T-helper 9 cell (primary cell): ENCODE data around the gene HELZ2.

Experiments used
- DNase-seq: peaks from one replicate; pipeline ENCODE4 v3.0.0-alpha.2; 2020

The HELZ2 gene

DNA sequence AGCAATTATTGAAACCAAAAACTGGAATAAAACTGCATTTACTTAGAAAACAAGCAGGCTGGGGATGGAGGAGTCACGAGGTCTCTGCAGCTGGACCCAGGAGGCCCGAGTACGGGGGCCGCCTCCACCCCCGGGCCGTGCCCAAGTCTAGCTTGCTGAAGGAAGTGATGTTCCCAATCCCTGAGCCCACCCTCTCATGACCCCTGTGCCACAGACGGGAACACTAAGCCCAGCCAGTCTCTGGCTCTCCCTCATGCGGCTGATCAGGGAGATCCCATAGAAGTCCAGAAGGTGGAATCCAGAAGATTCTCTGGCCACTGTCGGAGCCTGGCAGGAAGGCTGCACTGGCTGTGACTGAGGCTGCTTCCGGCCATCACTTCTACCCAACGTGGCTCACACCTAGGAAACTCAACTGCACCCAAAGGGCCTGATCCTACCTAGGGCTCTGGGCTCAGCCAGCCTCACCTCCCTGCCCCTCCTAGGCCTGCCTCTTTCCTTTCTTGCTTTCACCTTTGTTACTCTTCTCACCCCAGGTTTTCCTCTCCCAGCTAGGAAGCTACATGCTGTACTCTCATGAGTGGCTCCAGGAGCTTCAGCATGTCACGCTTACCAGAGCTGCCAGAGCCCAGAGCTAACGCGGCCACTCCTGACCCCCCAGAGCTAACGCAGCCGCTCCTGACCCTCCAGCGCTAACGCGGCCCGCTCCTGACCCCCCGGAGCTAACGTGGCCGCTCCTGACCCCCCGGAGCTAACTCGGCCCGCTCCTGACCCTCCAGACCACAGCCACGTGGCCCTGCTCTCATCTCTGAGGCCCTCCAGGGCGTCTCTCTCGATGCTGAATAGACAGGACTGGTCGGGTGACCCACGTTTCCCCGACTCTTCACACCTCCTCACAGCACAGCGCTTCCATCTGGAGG lies 24.7 kb upstream of the HELZ2 start:
- DNase-seq = no peak

DNA sequence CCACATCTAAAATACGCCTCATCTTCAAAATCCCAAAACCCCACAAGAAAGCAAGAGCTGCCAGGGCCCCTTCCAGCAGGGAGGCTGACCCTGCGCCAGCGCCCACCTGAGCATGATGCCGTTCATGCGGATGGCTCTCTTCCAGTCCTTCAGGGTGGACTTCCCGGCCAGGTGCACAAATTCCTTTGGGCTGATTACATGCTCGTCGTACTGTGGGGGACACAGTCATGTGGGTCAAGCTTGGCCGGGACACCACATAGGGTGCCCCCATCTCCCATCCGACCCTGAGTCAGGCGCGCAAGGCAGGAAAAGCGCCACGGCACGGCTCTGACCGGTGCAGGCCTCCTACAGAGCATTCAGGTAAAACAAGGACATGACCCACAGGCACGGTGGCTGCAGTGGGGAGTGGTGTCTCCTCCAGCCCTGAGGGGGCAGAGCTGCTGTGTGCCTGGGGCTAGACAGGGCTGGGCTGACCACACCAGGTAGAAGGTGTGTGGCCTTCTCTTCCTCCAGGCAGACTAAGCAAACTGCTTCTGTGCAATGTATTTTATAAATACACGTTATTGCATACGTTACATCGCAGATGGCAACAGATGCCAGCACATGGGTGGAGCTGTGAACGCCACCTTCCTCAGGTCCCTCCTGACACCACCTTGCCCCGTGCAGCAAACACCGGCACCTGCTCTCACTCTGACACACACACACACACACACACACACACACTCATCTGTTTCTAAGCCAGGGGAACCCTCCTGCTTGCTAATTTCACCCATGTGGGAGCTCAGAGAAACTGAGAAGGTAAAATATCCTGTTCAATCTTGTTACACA lies 23.8 kb upstream of the HELZ2 start:
- no peak for DNase-seq

DNA sequence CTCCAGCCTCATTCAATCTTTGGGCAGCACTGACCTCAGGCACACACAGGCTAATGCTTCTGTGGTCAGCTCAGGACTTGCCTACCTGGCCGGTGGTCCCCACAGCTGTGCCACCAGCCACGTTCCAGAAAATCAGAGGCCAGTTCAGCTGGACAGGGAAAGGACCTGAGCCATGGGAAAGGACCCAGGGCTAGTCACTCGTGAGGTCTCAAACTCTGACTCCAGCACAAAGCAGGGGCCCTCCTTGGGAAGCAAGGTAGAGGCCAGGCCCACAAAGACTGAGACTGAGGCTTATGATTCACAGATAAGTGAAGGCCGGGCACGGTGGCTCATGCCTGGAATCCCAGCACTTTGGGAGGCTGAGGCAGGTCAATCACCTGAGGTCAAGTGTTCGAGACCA lies 22.4 kb upstream of the HELZ2 start:
- DNase-seq = no peak

DNA sequence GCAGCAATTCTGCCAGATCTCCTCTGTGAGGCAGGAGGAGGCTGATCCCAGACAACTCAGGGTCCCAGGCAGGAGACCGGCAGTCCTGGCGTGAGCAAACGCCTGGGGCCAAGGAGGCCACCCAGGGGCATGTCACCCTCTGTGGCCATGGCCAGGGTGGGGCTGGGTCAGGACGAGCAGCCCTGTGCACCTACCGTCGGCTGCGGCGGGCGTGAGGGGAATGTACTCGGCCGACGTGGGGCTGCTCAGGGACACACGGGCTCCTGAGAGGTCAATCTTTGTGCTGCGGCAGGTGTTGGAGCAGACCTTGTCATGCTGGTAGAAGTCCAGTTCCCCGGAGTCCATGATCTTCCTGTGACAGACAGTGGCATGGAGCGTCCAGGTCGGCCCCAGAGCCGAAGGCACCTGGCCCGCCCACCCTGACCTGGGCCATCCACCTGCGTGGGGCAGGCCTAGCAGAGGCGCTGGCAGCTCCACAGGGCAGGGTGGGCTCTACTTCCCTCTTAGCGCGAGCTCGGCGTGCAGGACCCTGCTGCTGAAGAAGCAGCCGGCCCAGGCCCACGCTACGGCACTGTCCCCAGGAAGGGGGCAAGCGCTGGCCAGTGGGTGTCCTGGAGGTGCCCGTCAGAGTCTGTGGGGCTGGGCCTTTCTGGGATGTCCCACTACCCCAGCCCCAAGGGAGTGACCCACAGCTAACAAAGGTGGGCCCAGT lies 21.5 kb upstream of the HELZ2 start:
- DNase-seq = no peak

DNA sequence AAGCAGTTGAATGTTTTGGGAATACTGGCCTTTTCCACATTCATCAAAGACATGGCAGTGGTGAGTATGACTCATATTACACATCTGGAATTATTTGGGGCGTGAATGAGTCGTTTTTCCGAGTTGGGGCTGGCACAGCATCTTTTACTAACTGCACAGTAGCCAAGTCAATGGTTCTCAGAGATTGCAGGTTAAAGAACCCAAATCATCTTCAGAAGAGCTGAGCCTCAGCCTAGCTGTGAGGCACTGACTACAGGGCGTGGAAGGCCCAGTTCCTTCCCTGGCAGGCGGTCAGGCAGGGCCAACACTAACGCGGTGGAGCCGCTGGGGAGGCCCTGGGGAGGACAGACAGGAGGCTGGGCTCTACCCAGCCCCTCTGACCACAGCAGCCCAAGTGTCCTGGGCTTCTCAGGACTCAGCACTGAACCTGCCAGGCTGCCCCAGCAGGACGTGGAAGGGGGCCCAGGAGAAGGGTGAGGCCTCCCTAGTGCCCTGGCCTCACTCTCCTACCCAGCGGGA lies 20.1 kb upstream of the HELZ2 start:
- no peak for DNase-seq

DNA sequence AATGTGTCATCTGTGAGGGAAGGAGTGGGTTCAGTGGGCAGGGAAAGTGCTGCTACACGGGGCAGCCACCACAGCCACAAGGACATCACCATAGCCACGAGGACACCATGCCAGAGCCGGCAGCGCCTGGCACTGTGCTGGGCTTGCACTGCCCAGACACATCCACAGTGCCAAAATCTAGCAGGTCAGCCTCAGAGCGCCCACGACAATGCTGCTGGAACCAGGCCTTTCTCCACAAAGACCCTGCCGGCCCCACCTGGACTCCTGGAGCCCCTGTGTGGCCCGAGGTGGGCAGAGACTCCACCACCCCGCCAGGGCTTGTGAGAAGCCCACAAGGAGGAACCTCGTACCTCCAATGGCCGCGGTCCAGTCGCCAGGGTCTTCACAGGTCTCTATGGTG lies 18.6 kb upstream of the HELZ2 start:
- DNase-seq = no peak

GRCh38 chr20:63591786-63592355 lies 17.8 kb upstream of the HELZ2 start:
- no peak for DNase-seq

DNA sequence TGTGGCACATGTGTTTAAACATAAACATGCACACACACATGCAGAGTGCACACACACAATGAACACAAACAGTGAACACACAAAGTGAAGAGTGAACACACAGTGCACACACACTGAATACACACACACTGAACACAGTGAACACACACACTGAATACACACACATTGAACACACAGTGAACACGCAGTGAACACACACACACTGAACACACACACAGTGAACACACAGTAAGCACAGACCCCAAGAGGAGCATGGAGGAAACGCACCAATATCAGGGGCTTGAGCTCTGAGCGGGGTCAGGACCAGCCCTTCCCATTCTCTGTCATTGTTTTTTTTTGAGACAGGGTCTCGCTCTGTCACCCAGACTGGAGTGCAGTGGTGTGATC lies 17.1 kb upstream of the HELZ2 start:
- no peak for DNase-seq

- DNase-seq = no peak
These were observed 16.4 kb upstream of the HELZ2 start for GRCh38 chr20:63590218-63591146.

DNA sequence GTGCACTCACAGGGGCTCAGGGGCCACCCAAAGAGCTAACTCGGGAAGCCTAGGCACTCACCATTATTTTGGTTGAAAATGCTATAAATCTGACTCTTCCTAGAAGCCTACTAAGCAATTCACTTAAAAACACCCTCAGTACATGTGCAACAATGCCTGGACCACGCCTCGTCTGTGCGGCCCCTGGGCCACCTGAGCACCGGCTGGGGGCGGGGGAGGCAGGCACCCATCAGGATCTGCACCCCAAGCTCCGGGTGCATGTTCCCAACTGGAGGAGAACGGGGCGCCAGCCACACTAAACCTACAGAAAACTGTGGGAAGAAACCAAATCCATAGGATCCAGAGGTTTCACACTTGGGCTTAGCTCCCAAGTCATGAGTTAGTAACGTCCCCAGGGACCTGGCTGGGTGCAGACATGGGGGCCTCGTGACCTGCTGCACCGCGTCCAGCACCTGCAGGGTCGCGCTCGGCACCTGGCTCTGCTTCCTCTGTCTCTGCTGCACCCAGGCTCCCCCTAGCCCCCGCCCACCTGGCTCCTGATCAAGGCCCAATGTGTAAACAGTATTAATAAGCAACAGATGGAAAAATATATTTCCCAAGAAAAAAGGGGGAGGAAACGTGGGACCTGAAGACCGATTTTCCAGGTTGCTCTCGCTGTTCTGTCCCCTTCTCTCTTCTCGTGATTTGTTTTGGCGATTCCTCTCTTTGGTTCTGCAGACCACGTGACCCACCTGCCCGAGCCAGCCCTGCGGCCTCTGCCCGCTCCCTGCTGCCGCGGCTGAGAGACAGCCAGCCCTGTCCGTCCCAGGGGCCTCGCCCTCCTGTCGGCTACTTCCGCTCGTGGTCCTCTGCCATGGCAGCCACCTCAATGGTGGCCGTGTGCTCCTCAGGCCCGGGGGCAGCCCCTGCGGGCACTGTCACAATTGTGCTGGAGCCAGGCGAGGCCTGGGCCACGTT lies 15.5 kb upstream of the HELZ2 start:
- DNase-seq = no peak

GRCh38 chr20:63588641-63589041 lies 14.6 kb upstream of the HELZ2 start:
- no peak for DNase-seq

GRCh38 chr20:63587776-63588591 lies 13.9 kb upstream of the HELZ2 start:
- no peak for DNase-seq

GRCh38 chr20:63587256-63587655 lies 13.2 kb upstream of the HELZ2 start:
- no peak for DNase-seq

GRCh38 chr20:63586797-63587196 lies 12.8 kb upstream of the HELZ2 start:
- DNase-seq = no peak

GRCh38 chr20:63585616-63586565 lies 11.9 kb upstream of the HELZ2 start:
- no peak for DNase-seq

- no peak for DNase-seq
These were observed 8.5 kb upstream of the HELZ2 start for GRCh38 chr20:63582382-63583063.

GRCh38 chr20:63580796-63581461 lies 6.9 kb upstream of the HELZ2 start:
- DNase-seq = peak; percentile 55
